ENCODE results near the gene PUS7L. TPM values are rescaled to one million over a fixed set of nuclear protein-coding genes. Genes with fewer than 3 reads are reported as not detected.
"Not testable (repeated sequence)": the region's sequence is repeated elsewhere in the genome, so short reads cannot be mapped to it uniquely, and the experiment has no call there.

Gene PUS7L
- total RNA-seq, 1 donor from 2014 or later = 19.8 TPM

GRCh38 chr12:43728117-43728516 lies 30.5 kb downstream of the PUS7L start:
- H3K27me3 Mint-ChIP-seq (ENCODE audit: unreplicated experiment) = no peaks in the 10 kb centered on the region

GRCh38 chr12:43723134-43723533 lies 35.5 kb downstream of the PUS7L start:
- TF ChIP-seq CTCF (IDR thresholded peaks at IDR 0.05; ENCODE audit: partially characterized antibody, unreplicated experiment) = no peak
- Mint-ChIP-seq H3K9me3 (ENCODE audit: unreplicated experiment) (no peaks in the 10 kb centered on the region), H3K4me1 (ENCODE audit: low read depth, unreplicated experiment) (peaks cover 3% of the 10 kb centered on the region), H3K36me3 (ENCODE audit: unreplicated experiment) (no peaks in the 10 kb centered on the region), H3K4me3 (ENCODE audit: unreplicated experiment) (no peak overlapping the region), H3K27me3 (ENCODE audit: unreplicated experiment) (no peaks in the 10 kb centered on the region), H3K27ac (ENCODE audit: unreplicated experiment) (no peak overlapping the region)
- no peak for DNase-seq

More at GRCh38 chr12:43728117-43728516, 30.5 kb downstream of the PUS7L start:
- DNase-seq = no peak
- peaks cover 3% of the 10 kb centered on the region for H3K4me1 Mint-ChIP-seq (ENCODE audit: low read depth, unreplicated experiment)
- H3K4me3 Mint-ChIP-seq (ENCODE audit: unreplicated experiment) = no peak overlapping the region
- no peak overlapping the region for H3K27ac Mint-ChIP-seq (ENCODE audit: unreplicated experiment)
- peak; percentile 54 for TF ChIP-seq CTCF (IDR thresholded peaks at IDR 0.05; ENCODE audit: partially characterized antibody, unreplicated experiment)
- H3K36me3 Mint-ChIP-seq (ENCODE audit: unreplicated experiment) = no peaks in the 10 kb centered on the region
- no peaks in the 10 kb centered on the region for H3K9me3 Mint-ChIP-seq (ENCODE audit: unreplicated experiment)

GRCh38 chr12:43722621-43723020 lies 36.0 kb downstream of the PUS7L start:
- no peak for DNase-seq
- Mint-ChIP-seq H3K27ac (ENCODE audit: unreplicated experiment) (no peak overlapping the region), H3K27me3 (ENCODE audit: unreplicated experiment) (no peaks in the 10 kb centered on the region), H3K9me3 (ENCODE audit: unreplicated experiment) (no peaks in the 10 kb centered on the region), H3K36me3 (ENCODE audit: unreplicated experiment) (no peaks in the 10 kb centered on the region), H3K4me1 (ENCODE audit: low read depth, unreplicated experiment) (peaks cover 3% of the 10 kb centered on the region), H3K4me3 (ENCODE audit: unreplicated experiment) (no peak overlapping the region)
- TF ChIP-seq CTCF (IDR thresholded peaks at IDR 0.05; ENCODE audit: partially characterized antibody, unreplicated experiment) = no peak

GRCh38 chr12:43711348-43711747 lies 47.2 kb downstream of the PUS7L start:
- Mint-ChIP-seq H3K4me3 (ENCODE audit: unreplicated experiment) (no peak overlapping the region), H3K9me3 (ENCODE audit: unreplicated experiment) (no peaks in the 10 kb centered on the region), H3K27me3 (ENCODE audit: unreplicated experiment) (no peaks in the 10 kb centered on the region), H3K27ac (ENCODE audit: unreplicated experiment) (no peak overlapping the region), H3K36me3 (ENCODE audit: unreplicated experiment) (peaks cover 7% of the 10 kb centered on the region), H3K4me1 (ENCODE audit: low read depth, unreplicated experiment) (no peaks in the 10 kb centered on the region)
- no peak for DNase-seq
- no peak for TF ChIP-seq CTCF (IDR thresholded peaks at IDR 0.05; ENCODE audit: partially characterized antibody, unreplicated experiment)

GRCh38 chr12:43703772-43704171 lies 54.8 kb downstream of the PUS7L start:
- not testable (repeated sequence) for H3K27ac Mint-ChIP-seq (ENCODE audit: unreplicated experiment); H3K27me3 Mint-ChIP-seq (ENCODE audit: unreplicated experiment); H3K9me3 Mint-ChIP-seq (ENCODE audit: unreplicated experiment); H3K36me3 Mint-ChIP-seq (ENCODE audit: unreplicated experiment); DNase-seq; H3K4me1 Mint-ChIP-seq (ENCODE audit: low read depth, unreplicated experiment); H3K4me3 Mint-ChIP-seq (ENCODE audit: unreplicated experiment)

GRCh38 chr12:43701194-43701593 lies 57.4 kb downstream of the PUS7L start:
- H3K27ac Mint-ChIP-seq (ENCODE audit: unreplicated experiment); H3K27me3 Mint-ChIP-seq (ENCODE audit: unreplicated experiment); H3K9me3 Mint-ChIP-seq (ENCODE audit: unreplicated experiment); DNase-seq; H3K4me3 Mint-ChIP-seq (ENCODE audit: unreplicated experiment); H3K36me3 Mint-ChIP-seq (ENCODE audit: unreplicated experiment): not testable (repeated sequence)
- peaks cover 12% of the 10 kb centered on the region for H3K4me1 Mint-ChIP-seq (ENCODE audit: low read depth, unreplicated experiment)

Data from glutamatergic neuron (in vitro differentiated cells).